Astrocyte (in vitro differentiated cells and primary cell): Measurements from ENCODE around the gene AFM. TPM values are rescaled to one million over a fixed set of nuclear protein-coding genes. Genes with fewer than 3 reads are reported as not detected.

Experiments used
- DNase-seq: peaks from one replicate; pipeline ENCODE4 v3.0.0-alpha.2; 2010; ENCODE audit warnings: low read depth
- FAIRE-seq: peaks from 2 replicates; lab custom pipeline; 2011; peaks lifted over from hg19 to GRCh38; lab: Jason Lieb, UNC
- H2AFZ ChIP-seq: 2 replicates; pipeline ENCODE4 v1.6.0; 2012; ENCODE audit warnings: low read depth, low read length, inconsistent platforms
- H3K27ac ChIP-seq: 2 replicates; pipeline ENCODE4 v1.5.1; 2011; ENCODE audit warnings: low read depth, low read length, inconsistent platforms
- H3K27me3 ChIP-seq: 2 replicates; pipeline ENCODE4 v1.6.0; 2011; ENCODE audit warnings: low read length, inconsistent platforms; ENCODE audit not compliant: insufficient read depth
- H3K36me3 ChIP-seq: 2 replicates; pipeline ENCODE4 v1.5.1; 2011; ENCODE audit warnings: low read length, inconsistent platforms; ENCODE audit not compliant: insufficient read depth
- H3K4me1 ChIP-seq: 2 replicates; pipeline ENCODE4 v1.5.1; 2011; ENCODE audit warnings: low read length, inconsistent platforms; ENCODE audit not compliant: insufficient read depth
- H3K4me2 ChIP-seq: 2 replicates; pipeline ENCODE4 v1.6.0; 2012; ENCODE audit warnings: low read length, inconsistent platforms
- H3K4me3 ChIP-seq: 2 replicates; pipeline ENCODE4 v1.5.1; 2011; ENCODE audit warnings: low read depth, mild to moderate bottlenecking, low read length, inconsistent platforms; ENCODE audit not compliant: insufficient read depth
- H3K79me2 ChIP-seq: 2 replicates; pipeline ENCODE4 v1.6.0; 2012; ENCODE audit warnings: mild to moderate bottlenecking, low read length, inconsistent platforms; ENCODE audit not compliant: insufficient read depth
- H3K9ac ChIP-seq: 2 replicates; pipeline ENCODE4 v1.6.0; 2012; ENCODE audit warnings: mild to moderate bottlenecking, low read length, inconsistent platforms
- H3K9me3 ChIP-seq: 2 replicates; pipeline ENCODE4 v1.5.1; 2012; ENCODE audit warnings: low read depth, mild to moderate bottlenecking, low read length, inconsistent platforms; ENCODE audit not compliant: insufficient read depth
- H4K20me1 ChIP-seq: 2 replicates; pipeline ENCODE4 v1.6.0; 2012; ENCODE audit warnings: low read length, inconsistent platforms; ENCODE audit not compliant: insufficient read depth
- H3K27ac Mint-ChIP-seq: one replicate; pipeline ENCODE4 v1.8.0; 2021; ENCODE audit warnings: mild to moderate bottlenecking, mixed read lengths; ENCODE audit not compliant: unreplicated experiment
- H3K27me3 Mint-ChIP-seq: one replicate; pipeline ENCODE4 v1.8.0; 2021; ENCODE audit warnings: low read depth, mixed read lengths; ENCODE audit not compliant: unreplicated experiment
- H3K36me3 Mint-ChIP-seq: one replicate; pipeline ENCODE4 v1.8.0; 2021; ENCODE audit warnings: low read depth, mixed read lengths; ENCODE audit not compliant: unreplicated experiment
- H3K4me1 Mint-ChIP-seq: one replicate; pipeline ENCODE4 v1.8.0; 2021; ENCODE audit warnings: low read depth, mixed read lengths; ENCODE audit not compliant: unreplicated experiment
- H3K4me3 Mint-ChIP-seq: one replicate; pipeline ENCODE4 v1.8.0; 2021; ENCODE audit warnings: mild to moderate bottlenecking, moderate library complexity, mixed read lengths; ENCODE audit not compliant: unreplicated experiment
- H3K9me3 Mint-ChIP-seq: one replicate; pipeline ENCODE4 v1.8.0; 2021; ENCODE audit warnings: mild to moderate bottlenecking, mixed read lengths; ENCODE audit not compliant: unreplicated experiment
- EZH2 ChIP-seq: IDR thresholded peaks from 2 replicates; pipeline ENCODE4 v1.6.1; 2012; ENCODE audit warnings: mild to moderate bottlenecking, low read length, inconsistent platforms; ENCODE audit not compliant: insufficient read depth
- total RNA-seq: library from RNA; stranded (reverse); gene quantifications from 2 replicates; pipeline ENCODE4 v1.2.1, GENCODE V29; 2021
- TF ChIP-seq, protein P1 (sequence below): IDR thresholded peaks from 2 replicates; pipeline ENCODE4 v1.5.1; 2011; ENCODE audit warnings: low read depth, mild to moderate bottlenecking, inconsistent platforms, low read length, moderate library complexity; ENCODE audit not compliant: insufficient read depth

Gene AFM
- total RNA-seq, 1 donor from 2014 or later: not detected

- FAIRE-seq (no peak), DNase-seq (no peak)
- no peak overlapping the region for H3K9ac ChIP-seq
- H2AFZ ChIP-seq: no peak overlapping the region
- no peak overlapping the region for H3K4me3 Mint-ChIP-seq
- peaks cover 3% of the 10 kb centered on the region for H3K27me3 Mint-ChIP-seq
- no peaks in the 10 kb centered on the region for H4K20me1 ChIP-seq
- TF ChIP-seq, protein P1, sequence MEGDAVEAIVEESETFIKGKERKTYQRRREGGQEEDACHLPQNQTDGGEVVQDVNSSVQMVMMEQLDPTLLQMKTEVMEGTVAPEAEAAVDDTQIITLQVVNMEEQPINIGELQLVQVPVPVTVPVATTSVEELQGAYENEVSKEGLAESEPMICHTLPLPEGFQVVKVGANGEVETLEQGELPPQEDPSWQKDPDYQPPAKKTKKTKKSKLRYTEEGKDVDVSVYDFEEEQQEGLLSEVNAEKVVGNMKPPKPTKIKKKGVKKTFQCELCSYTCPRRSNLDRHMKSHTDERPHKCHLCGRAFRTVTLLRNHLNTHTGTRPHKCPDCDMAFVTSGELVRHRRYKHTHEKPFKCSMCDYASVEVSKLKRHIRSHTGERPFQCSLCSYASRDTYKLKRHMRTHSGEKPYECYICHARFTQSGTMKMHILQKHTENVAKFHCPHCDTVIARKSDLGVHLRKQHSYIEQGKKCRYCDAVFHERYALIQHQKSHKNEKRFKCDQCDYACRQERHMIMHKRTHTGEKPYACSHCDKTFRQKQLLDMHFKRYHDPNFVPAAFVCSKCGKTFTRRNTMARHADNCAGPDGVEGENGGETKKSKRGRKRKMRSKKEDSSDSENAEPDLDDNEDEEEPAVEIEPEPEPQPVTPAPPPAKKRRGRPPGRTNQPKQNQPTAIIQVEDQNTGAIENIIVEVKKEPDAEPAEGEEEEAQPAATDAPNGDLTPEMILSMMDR: no peak
- TF ChIP-seq EZH2: no peak
- H3K9me3 Mint-ChIP-seq: no peaks in the 10 kb centered on the region
- H3K4me1 ChIP-seq: no peaks in the 10 kb centered on the region
- no peak overlapping the region for H3K27ac Mint-ChIP-seq
- H3K4me1 Mint-ChIP-seq: peaks cover 2% of the 10 kb centered on the region
- H3K27ac ChIP-seq: no peak overlapping the region
- H3K36me3 Mint-ChIP-seq: no peaks in the 10 kb centered on the region
- no peaks in the 10 kb centered on the region for H3K9me3 ChIP-seq
- H3K4me2 ChIP-seq: no peak overlapping the region
- H3K36me3 ChIP-seq: no peaks in the 10 kb centered on the region
- no peaks in the 10 kb centered on the region for H3K27me3 ChIP-seq
- H3K79me2 ChIP-seq: no peaks in the 10 kb centered on the region
- H3K4me3 ChIP-seq: no peak overlapping the region
These were observed 42.8 kb upstream of the AFM start for GRCh38 chr4:73438582-73439215.

GRCh38 chr4:73439445-73439844, 42.1 kb upstream of the AFM start:
- H2AFZ ChIP-seq: no peak overlapping the region
- peaks cover 3% of the 10 kb centered on the region for H3K27me3 Mint-ChIP-seq
- H3K4me1 Mint-ChIP-seq: peaks cover 2% of the 10 kb centered on the region
- H3K4me2 ChIP-seq: no peak overlapping the region
- DNase-seq (no peak), FAIRE-seq (no peak)
- no peaks in the 10 kb centered on the region for H3K4me1 ChIP-seq
- no peak overlapping the region for H3K27ac ChIP-seq
- no peaks in the 10 kb centered on the region for H3K36me3 Mint-ChIP-seq
- H3K4me3 Mint-ChIP-seq: no peak overlapping the region
- no peaks in the 10 kb centered on the region for H3K79me2 ChIP-seq
- H3K27ac Mint-ChIP-seq: no peak overlapping the region
- TF ChIP-seq EZH2: no peak
- TF ChIP-seq, protein P1: no peak
- H3K36me3 ChIP-seq: no peaks in the 10 kb centered on the region
- no peak overlapping the region for H3K9ac ChIP-seq
- no peaks in the 10 kb centered on the region for H4K20me1 ChIP-seq
- H3K9me3 ChIP-seq: no peaks in the 10 kb centered on the region
- no peaks in the 10 kb centered on the region for H3K27me3 ChIP-seq
- no peak overlapping the region for H3K4me3 ChIP-seq
- no peaks in the 10 kb centered on the region for H3K9me3 Mint-ChIP-seq

GRCh38 chr4:73439991-73440390, 41.6 kb upstream of the AFM start:
- no peaks in the 10 kb centered on the region for H3K36me3 ChIP-seq
- H3K4me1 Mint-ChIP-seq: peaks cover 2% of the 10 kb centered on the region
- no peaks in the 10 kb centered on the region for H3K27me3 ChIP-seq
- DNase-seq: no peak
- no peak overlapping the region for H3K4me3 ChIP-seq
- no peak overlapping the region for H2AFZ ChIP-seq
- no peak overlapping the region for H3K4me2 ChIP-seq
- no peaks in the 10 kb centered on the region for H3K9me3 ChIP-seq
- H3K9ac ChIP-seq: no peak overlapping the region
- H3K9me3 Mint-ChIP-seq: no peaks in the 10 kb centered on the region
- no peak overlapping the region for H3K27ac Mint-ChIP-seq
- no peaks in the 10 kb centered on the region for H3K36me3 Mint-ChIP-seq
- no peak overlapping the region for H3K4me3 Mint-ChIP-seq
- no peaks in the 10 kb centered on the region for H4K20me1 ChIP-seq
- H3K4me1 ChIP-seq: no peaks in the 10 kb centered on the region
- no peaks in the 10 kb centered on the region for H3K79me2 ChIP-seq
- H3K27me3 Mint-ChIP-seq: peaks cover 3% of the 10 kb centered on the region
- TF ChIP-seq, protein P1: no peak
- TF ChIP-seq EZH2: no peak
- FAIRE-seq: no peak
- H3K27ac ChIP-seq: no peak overlapping the region
